GM13977 (cell line): ENCODE results near the gene ANKHD1.

Experiments
- DNase-seq: peaks from one replicate; pipeline ENCODE4 v3.0.0; 2012; ENCODE audit warnings: low spot score
- CTCF ChIP-seq: IDR thresholded peaks from 2 replicates; pipeline ENCODE4 v1.5.1; 2012; ENCODE audit warnings: mild to moderate bottlenecking, control low read depth; ENCODE audit not compliant: insufficient read depth; ENCODE audit errors: extremely low read depth, missing control alignments
- in situ Hi-C: fragments of 300-500 bp; cut with MboI; formaldehyde crosslinking; loops from one replicate; pipeline ENCODE4 v1.12.0; 2022; ENCODE audit warnings: low sequenced_read_pairs, low pct_unique_long_range_greater_than_20kb, mixed read lengths, inconsistent platforms; ENCODE audit not compliant: unreplicated experiment

The ANKHD1 gene

GRCh38 chr5:140488914-140489313 is 87.3 kb downstream of the ANKHD1 start:
- no peak for DNase-seq
- TF ChIP-seq CTCF = no peak
- in situ Hi-C loops = no loop called here

- TF ChIP-seq CTCF = no peak
- no peak for DNase-seq
- in situ Hi-C loops = no loop called here
Measured at GRCh38 chr5:140497897-140498296, 96.3 kb downstream of the ANKHD1 start.

GRCh38 chr5:140498591-140498990 is 97.0 kb downstream of the ANKHD1 start:
- in situ Hi-C loops = no loop called here
- no peak for DNase-seq
- no peak for TF ChIP-seq CTCF

- DNase-seq = no peak
- in situ Hi-C loops = no loop called here
- TF ChIP-seq CTCF = no peak
Measured at GRCh38 chr5:140502834-140503233, 101.2 kb downstream of the ANKHD1 start.

- no peak for TF ChIP-seq CTCF
- in situ Hi-C loops = no loop called here
- DNase-seq = no peak
Measured at GRCh38 chr5:140509898-140510297, 108.3 kb downstream of the ANKHD1 start.

GRCh38 chr5:140513124-140513523 is 111.5 kb downstream of the ANKHD1 start:
- in situ Hi-C loops = no loop called here
- DNase-seq = no peak
- TF ChIP-seq CTCF = no peak

GRCh38 chr5:140524003-140524402 is 122.4 kb downstream of the ANKHD1 start:
- no peak for TF ChIP-seq CTCF
- in situ Hi-C loops = no loop called here
- DNase-seq = no peak
